Pancreas (tissue), 10 donors: ENCODE measurements around the gene MTARC2. TPM values are rescaled to one million over a fixed set of nuclear protein-coding genes. Genes with fewer than 3 reads are reported as not detected.
A peak's percentile ranks its signal among the peaks of the same experiment; 100 is the strongest.

Experiments
- ATAC-seq, 4 donors: fragments of 200-7000 bp; cut with Tn5 transposase; one replicate each; pipeline versions ENCODE4 v1.8.0 to v1.9.1; 2020; ENCODE audit warnings: mild to moderate bottlenecking in 4 of 4, moderate library complexity in 4 of 4
- DNase-seq, 6 donors: peaks; one replicate each; pipeline ENCODE4 v3.0.0-alpha.2; 2020
- FAIRE-seq: peaks from 2 replicates; lab custom pipeline; 2012; peaks lifted over from hg19 to GRCh38; lab: Jason Lieb, UNC
- H3K27ac ChIP-seq, 4 donors: fragments of 200-600 bp; sonication (generic); 1 replicate in 3 of 4; 2 replicates in 1 of 4; pipeline versions ENCODE4 v1.5.0 to v1.8.0; 2020
- H3K27me3 ChIP-seq, 4 donors: fragments of 200-600 bp; one replicate each; pipeline ENCODE4 v1.8.0; 2021
- H3K36me3 ChIP-seq, 3 donors: fragments of 200-600 bp; sonication (generic) in 1 of 3; one replicate each; pipeline versions ENCODE4 v1.5.0 to v1.8.0; 2020 to 2021
- H3K4me1 ChIP-seq, 3 donors: fragments of 200-600 bp; one replicate each; pipeline ENCODE4 v1.8.0; 2021
- H3K4me3 ChIP-seq, 4 donors: fragments of 200-600 bp; sonication (generic) in 2 of 4; one replicate each; pipeline versions ENCODE4 v1.5.0 to v1.8.0; 2020 to 2021
- H3K9me3 ChIP-seq, 4 donors: fragments of 200-600 bp; one replicate each; pipeline ENCODE4 v1.8.0; 2021
- CTCF ChIP-seq, 4 donors: fragments of 200-600 bp; sonication (generic) in 3 of 4; IDR thresholded peaks; one replicate each; pipeline versions ENCODE4 v1.5.0 to v1.8.0; 2021; ENCODE audit warnings: antibody characterized with exemption in 4 of 4
- WGBS, 2 donors: extraction: QIAGEN DNeasy Blood & Tissue Kit; methylation state at CpG; one replicate each; pipeline ENCODE4 v1.1.7; 2013; 5-methylcytosine and 5-hydroxymethylcytosine counted together
- intact Hi-C, 3 donors: fragments of 100-400 bp; cut with DNase I; formaldehyde crosslinking; loops; one replicate each; pipeline versions ENCODE4 v1.11.1 to v1.14.2; 2022
- polyA plus RNA-seq, 2 donors: library from polyadenylated mRNA; stranded (reverse); fragments of 200-250 nt; gene quantifications; one replicate each; pipeline ENCODE4 v1.2.3, GENCODE V29; 2013
- total RNA-seq, 6 donors: library from RNA; stranded (reverse); fragmentation: NEBNext Ultra II Directional in 4 of 6; extraction: Animal tissue kit (Norgen Biotek cat#: 25700) in 4 of 6; gene quantifications; one replicate each; pipeline versions ENCODE4 v1.2.1 to v1.2.4, GENCODE V29; 2021 to 2023
- donor health status: healthy with polysubstance abuse.
- donor health status: DM: no; HTN: no; CAD: no; lungs with moderate emphysema.
- donor health status: DM: no; HTN: no; CAD: no.
- donor health status: control.
- donor health status: control.
- donor health status: Bipolar disorder and iron deficiency.
- donor health status: DM: yes; HTN: yes; CAD: no.
- donor health status: DM: no; HTN: no; CAD: no.
- donor health status: DM: no; HTN: no; CAD: no.
- donor health status: DM: yes; HTN: yes; CAD: no.

MTARC2 gene
- total and polyA plus RNA-seq, 8 donors = 12.2 to 27.0 (median 16.6) TPM

- peaks cover 4 to 28% (median 18%) of the 10 kb centered on the region in 3 donors for H3K4me1 ChIP-seq
- DNase-seq (no peak), ATAC-seq (no peak), FAIRE-seq (no peak)
- H3K4me3 ChIP-seq = no peak overlapping the region
- TF ChIP-seq CTCF (IDR thresholded peaks at IDR 0.05) = no peak
- 88 to 92% methylated on average over 10 of the region's 10 CpGs for WGBS, 2 donors
- intact Hi-C loops = no loop called here
- no peak overlapping the region for H3K27ac ChIP-seq
- H3K27me3 ChIP-seq = no peaks in the 10 kb centered on the region
- H3K9me3 ChIP-seq = no peaks in the 10 kb centered on the region
- H3K36me3 ChIP-seq = no peaks in the 10 kb centered on the region
Measured at GRCh38 chr1:220707160-220707559, 41.0 kb upstream of the MTARC2 start.

- no peaks in the 10 kb centered on the region for H3K36me3 ChIP-seq
- FAIRE-seq (no peak), DNase-seq (no peak), ATAC-seq (peak in 1 of 4 donors; percentile 22)
- peaks cover 4 to 28% (median 18%) of the 10 kb centered on the region in 3 donors for H3K4me1 ChIP-seq
- no peak for TF ChIP-seq CTCF (IDR thresholded peaks at IDR 0.05)
- no peaks in the 10 kb centered on the region for H3K9me3 ChIP-seq
- intact Hi-C loops = no loop called here
- H3K4me3 ChIP-seq = no peak overlapping the region
- H3K27ac ChIP-seq = no peak overlapping the region
- WGBS, 2 donors = 72 to 83% methylated on average over 4 of the region's 4 CpGs
- H3K27me3 ChIP-seq = no peaks in the 10 kb centered on the region
Measured at GRCh38 chr1:220708244-220708643, 39.9 kb upstream of the MTARC2 start.

DNA sequence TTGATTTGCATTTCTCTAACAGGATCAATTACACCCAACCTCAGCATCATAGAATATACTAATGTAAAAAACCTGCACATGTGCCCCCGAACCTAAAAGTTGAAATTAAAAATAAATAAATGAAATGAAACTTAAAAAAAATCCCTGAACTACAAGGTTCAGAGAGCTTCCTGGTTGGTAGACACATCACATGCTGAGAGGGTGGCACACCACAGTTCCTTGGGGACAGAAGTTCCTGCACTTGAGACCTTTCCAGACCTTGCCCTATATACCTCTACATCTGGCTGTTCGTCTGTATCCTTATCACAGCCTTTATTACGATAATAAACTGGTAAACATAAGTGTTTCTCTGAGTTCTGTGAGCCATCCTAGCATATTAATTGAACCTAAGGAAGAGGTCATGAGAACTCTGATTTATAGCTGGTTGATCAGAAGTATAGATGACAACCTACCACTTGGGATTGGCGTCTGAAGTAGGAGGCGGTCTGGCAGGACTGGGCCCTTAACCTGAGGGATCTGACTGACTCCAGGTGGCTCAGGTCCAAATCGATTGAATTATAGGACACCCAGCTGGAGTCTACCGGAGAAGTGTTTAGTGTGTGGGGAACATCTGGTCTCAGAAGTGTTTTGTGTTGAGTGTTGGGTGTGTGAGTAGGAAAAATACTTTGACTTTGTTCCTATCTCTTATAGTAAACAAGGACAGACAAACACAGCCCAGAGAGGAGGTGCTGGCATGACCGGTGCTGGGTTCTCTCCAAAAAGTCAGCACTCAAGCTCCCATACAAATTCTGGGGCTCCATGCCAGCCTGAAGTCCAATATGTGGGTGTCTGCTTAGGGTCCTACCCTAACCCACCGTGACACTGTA, 39.0 kb upstream of the MTARC2 start:
- peak overlapping the region in 2 of 4 donors; percentile 3 to 40 for H3K27ac ChIP-seq
- no peak for FAIRE-seq

DNA sequence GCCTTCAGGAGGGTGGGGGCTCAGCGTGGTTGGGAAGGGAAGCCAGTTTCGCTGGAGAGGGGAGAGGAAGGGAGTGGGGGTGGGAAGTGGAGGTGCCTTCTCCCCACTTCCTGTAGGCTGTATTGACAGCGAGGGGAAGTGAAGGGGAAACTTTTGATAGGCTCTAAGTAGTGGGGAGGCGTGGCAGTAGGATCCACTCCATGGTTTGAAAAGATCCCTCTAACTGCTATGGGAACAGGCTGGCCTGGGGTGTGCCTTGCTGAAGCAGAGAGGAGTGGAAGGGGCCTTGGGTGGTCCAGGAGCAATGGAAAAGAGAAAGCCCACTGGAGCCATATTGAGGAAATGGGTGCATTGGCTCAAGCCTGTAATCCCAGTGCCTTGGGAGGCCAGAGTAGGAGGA, 37.8 kb upstream of the MTARC2 start:
- FAIRE-seq (no peak), ATAC-seq (no peak), DNase-seq (no peak)
- WGBS, 2 donors = 88 to 96% methylated on average over 4 of the region's 4 CpGs
- H3K4me1 ChIP-seq = peaks cover 4 to 28% (median 18%) of the 10 kb centered on the region in 3 donors
- no peak for TF ChIP-seq CTCF (IDR thresholded peaks at IDR 0.05)
- no peaks in the 10 kb centered on the region for H3K9me3 ChIP-seq
- H3K27me3 ChIP-seq = no peaks in the 10 kb centered on the region
- intact Hi-C loops = no loop called here
- peak overlapping the region in 1 of 4 donors; percentile 40 for H3K27ac ChIP-seq
- H3K4me3 ChIP-seq = no peak overlapping the region
- H3K36me3 ChIP-seq = no peaks in the 10 kb centered on the region

More for the DNA sequence above, 39.0 kb upstream of the MTARC2 start:
- 36 to 41% methylated on average over 9 of the region's 9 CpGs for whole genome bisulfite sequencing, 2 donors
- intact Hi-C loops = no loop called here
- Histone ChIP-seq H3K9me3 (no peaks in the 10 kb centered on the region), H3K27me3 (no peaks in the 10 kb centered on the region), H3K4me3 (no peak overlapping the region), H3K4me1 (peaks cover 4 to 28% (median 18%) of the 10 kb centered on the region in 3 donors), H3K36me3 (no peaks in the 10 kb centered on the region)
- ATAC-seq (peak; percentile 43 to 64 (median 48)), DNase-seq (peak in 1 of 6 donors; percentile 21)
- no peak for TF ChIP-seq CTCF (IDR thresholded peaks at IDR 0.05)
